Fibroblast of lung (primary cell): ENCODE measurements around the gene GPBAR1.

Source experiments
- EZH2 ChIP-seq: IDR thresholded peaks from 2 replicates; pipeline ENCODE4 v1.5.1; 2012; ENCODE audit warnings: low read length, control low read depth, mild to moderate bottlenecking; ENCODE audit errors: missing control alignments
- TF ChIP-seq, protein P1 (sequence below), 2 donors: IDR thresholded peaks in 1 of 2; conservative IDR thresholded peaks in 1 of 2; 1 replicate in 1 of 2; 2 replicates in 1 of 2; pipeline ENCODE4 v1.5.1; 2011 to 2012; ENCODE audit warnings: low read length in 2 of 2, control low read depth in 1 of 2, inconsistent platforms in 1 of 2, low read depth in 1 of 2, mild to moderate bottlenecking in 1 of 2

DNA sequence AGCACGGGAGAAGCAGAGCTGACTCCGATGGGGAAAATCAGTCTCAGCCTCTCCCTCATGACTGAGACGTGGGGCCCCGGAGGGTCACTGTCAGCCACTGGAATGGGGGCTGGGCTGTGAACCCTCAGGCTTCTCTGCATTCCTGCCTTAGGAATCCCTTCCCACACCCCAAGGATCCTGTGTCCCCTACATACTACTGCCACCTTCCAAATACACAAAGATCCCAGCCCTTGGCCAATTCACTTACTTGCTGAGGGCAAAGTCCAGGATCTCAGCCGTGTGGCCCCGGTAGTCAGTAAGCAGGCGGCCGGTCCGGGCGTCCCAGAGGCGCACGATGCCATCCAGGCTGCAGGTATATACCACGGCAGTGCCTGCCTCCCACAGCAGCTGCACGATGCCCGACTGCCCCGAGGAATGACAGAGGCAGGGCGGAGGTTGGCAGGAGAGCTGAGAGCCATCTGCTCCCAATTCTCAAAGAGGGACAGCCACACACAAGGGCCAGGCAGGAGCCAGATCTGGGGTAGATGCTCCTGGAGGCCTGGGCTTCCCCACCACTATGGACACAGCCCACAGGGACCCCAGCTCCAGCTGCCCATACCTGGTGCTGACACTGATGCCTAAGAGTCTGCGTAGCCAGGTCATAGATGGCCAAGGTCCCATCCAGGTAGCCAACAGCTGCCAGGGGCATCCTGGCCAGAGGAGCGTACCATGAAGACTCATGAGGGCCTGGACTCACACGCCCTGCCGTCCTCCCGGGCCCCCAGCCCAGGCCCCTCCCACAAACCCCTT lies 4.2 kb downstream of the GPBAR1 start:
- TF ChIP-seq, protein P1, sequence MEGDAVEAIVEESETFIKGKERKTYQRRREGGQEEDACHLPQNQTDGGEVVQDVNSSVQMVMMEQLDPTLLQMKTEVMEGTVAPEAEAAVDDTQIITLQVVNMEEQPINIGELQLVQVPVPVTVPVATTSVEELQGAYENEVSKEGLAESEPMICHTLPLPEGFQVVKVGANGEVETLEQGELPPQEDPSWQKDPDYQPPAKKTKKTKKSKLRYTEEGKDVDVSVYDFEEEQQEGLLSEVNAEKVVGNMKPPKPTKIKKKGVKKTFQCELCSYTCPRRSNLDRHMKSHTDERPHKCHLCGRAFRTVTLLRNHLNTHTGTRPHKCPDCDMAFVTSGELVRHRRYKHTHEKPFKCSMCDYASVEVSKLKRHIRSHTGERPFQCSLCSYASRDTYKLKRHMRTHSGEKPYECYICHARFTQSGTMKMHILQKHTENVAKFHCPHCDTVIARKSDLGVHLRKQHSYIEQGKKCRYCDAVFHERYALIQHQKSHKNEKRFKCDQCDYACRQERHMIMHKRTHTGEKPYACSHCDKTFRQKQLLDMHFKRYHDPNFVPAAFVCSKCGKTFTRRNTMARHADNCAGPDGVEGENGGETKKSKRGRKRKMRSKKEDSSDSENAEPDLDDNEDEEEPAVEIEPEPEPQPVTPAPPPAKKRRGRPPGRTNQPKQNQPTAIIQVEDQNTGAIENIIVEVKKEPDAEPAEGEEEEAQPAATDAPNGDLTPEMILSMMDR (conservative IDR thresholded peaks at IDR 0.05 in 1 of 2, IDR thresholded peaks at IDR 0.05 in 1 of 2; ENCODE audit: low read depth in 1 of 2, low read length in 2 of 2): no peak
- no peak for TF ChIP-seq EZH2
